K562 (cell line): ENCODE results near the gene PIKFYVE. TPM values are rescaled to one million over a fixed set of nuclear protein-coding genes. Genes with fewer than 3 reads are reported as not detected.

Experiments
- HNRNPL ChIP-seq: fragments of 200-400 bp; formaldehyde crosslinking; IDR thresholded peaks from 2 replicates; pipeline ENCODE4 v1.6.1; 2017; ENCODE audit warnings: low read depth, mild to moderate bottlenecking, low read length
- NONO ChIP-seq, 2 experiments: fragments of 200-400 bp in 1 of 2; fragments of 450-650 bp in 1 of 2; formaldehyde crosslinking in 1 of 2; IDR thresholded peaks; 2 replicates each; pipeline ENCODE4 v1.6.1; 2017; ENCODE audit warnings: low read depth in 2 of 2, mild to moderate bottlenecking in 2 of 2, moderate library complexity in 2 of 2, low read length in 1 of 2
- RAD21 ChIP-seq, 2 experiments: fragments of 250-450 bp in 1 of 2; fragments of 450-650 bp in 1 of 2; sonication (Bioruptor Pico) in 1 of 2; formaldehyde crosslinking in 1 of 2; IDR thresholded peaks in 1 of 2; conservative IDR thresholded peaks in 1 of 2; 2 replicates each; pipeline versions ENCODE4 v1.4.0 to v1.8.0; 2020 to 2022; ENCODE audit warnings: mild to moderate bottlenecking in 2 of 2, moderate library complexity in 1 of 2
- STAT5B ChIP-seq: fragments of 250-450 bp; sonication (Bioruptor Pico); IDR thresholded peaks from 2 replicates; pipeline ENCODE4 v1.8.0; 2021; ENCODE audit warnings: mild to moderate bottlenecking, inconsistent platforms
- TAF7 ChIP-seq: fragments of 450-650 bp; IDR thresholded peaks from 2 replicates; pipeline ENCODE4 v1.6.1; 2016; ENCODE audit warnings: missing genetic modification characterization, missing compliant biosample characterization
- XRCC4 ChIP-seq: IDR thresholded peaks from one replicate; pipeline ENCODE4 v1.6.1; 2011; ENCODE audit not compliant: insufficient read depth, insufficient read length; ENCODE audit errors: extremely low read depth
- ZBTB5 ChIP-seq: fragments of 450-650 bp; IDR thresholded peaks from 2 replicates; pipeline ENCODE4 v1.6.1; 2017; ENCODE audit warnings: antibody characterized with exemption
- ZNF239 ChIP-seq: fragments of 250-450 bp; sonication (Bioruptor Pico); IDR thresholded peaks from 2 replicates; pipeline ENCODE4 v1.4.0; 2020; ENCODE audit warnings: mild to moderate bottlenecking
- ZNF3 ChIP-seq: fragments of 250-450 bp; sonication (Bioruptor Pico); IDR thresholded peaks from 2 replicates; pipeline ENCODE4 v1.5.0; 2021; ENCODE audit warnings: mild to moderate bottlenecking, moderate library complexity
- ZNF407 ChIP-seq: fragments of 450-650 bp; IDR thresholded peaks from 2 replicates; pipeline ENCODE4 v1.6.1; 2016; ENCODE audit warnings: low read depth
- ZNF561 ChIP-seq: fragments of 450-650 bp; formaldehyde crosslinking; conservative IDR thresholded peaks from 2 replicates; pipeline ENCODE4 v1.4.0; 2020; ENCODE audit warnings: mild to moderate bottlenecking, moderate library complexity
- polyA plus RNA-seq, 8 experiments: library from polyadenylated mRNA; depleted of rRNA in 4 of 8; stranded (reverse) in 5 of 8; unstranded in 3 of 8; fragments of >200 nt; fragmentation: Nextera tagmentation in 2 of 8; fragmentation: Illumina TruSeq in 1 of 8; extraction: Ambion mirVana in 2 of 8; extraction: Trizol in 1 of 8; gene quantifications; 2 replicates each; pipeline versions ENCODE4 v1.2.1 to v1.2.3, GENCODE V29; 2011 to 2014; ENCODE audit warnings: inconsistent platforms in 1 of 8, missing spikeins in 1 of 8
- total RNA-seq, 7 experiments: library from RNA; depleted of rRNA in 6 of 7; stranded (reverse); fragments of >200 nt in 6 of 7; fragmentation: Illumina TruSeq in 2 of 7; extraction: Trizol in 2 of 7; gene quantifications; 2 replicates each; pipeline versions ENCODE4 v1.2.1 to v1.2.3, GENCODE V29; 2011 to 2021; ENCODE audit warnings: low replicate concordance in 1 of 7
- TF ChIP-seq, protein P1 (sequence below): fragments of 250-450 bp; sonication (Bioruptor Pico); IDR thresholded peaks from 2 replicates; pipeline ENCODE4 v1.8.0; 2022; ENCODE audit warnings: inconsistent platforms

The PIKFYVE gene
- total and polyA plus RNA-seq, 9 of the 15 experiments (the other 6 are each of a cell fraction or from before 2014, with no cell fraction given) = 3.6 to 25.6 (median 16.7) TPM

GRCh38 chr2:208254118-208254870 is 11.8 kb upstream of the PIKFYVE start (continued):
- TF ChIP-seq ZBTB5 (no peak), ZNF239 (CRISPR knock-in tag) (no peak), NONO (IDR thresholded peaks at IDR 0.05; ENCODE audit: low read depth in 2 of 2, low read length in 1 of 2) (no peak), XRCC4 (no peak), ZNF3 (CRISPR knock-in tag) (no peak), HNRNPL (no peak), ZNF407 (no peak; the same call in 1 of the 2 replicates), TAF7 (tag) (peak; percentile 62; the same call in 1 of the 2 replicates), RAD21 (CRISPR knock-in tag; conservative IDR thresholded peaks at IDR 0.05 in 1 of 2, IDR thresholded peaks at IDR 0.05 in 1 of 2) (peak; percentile 13 to 52; a peak in 2 of 4 replicates), ZNF561 (no peak), STAT5B (CRISPR knock-in tag) (no peak)
- TF ChIP-seq, protein P1, sequence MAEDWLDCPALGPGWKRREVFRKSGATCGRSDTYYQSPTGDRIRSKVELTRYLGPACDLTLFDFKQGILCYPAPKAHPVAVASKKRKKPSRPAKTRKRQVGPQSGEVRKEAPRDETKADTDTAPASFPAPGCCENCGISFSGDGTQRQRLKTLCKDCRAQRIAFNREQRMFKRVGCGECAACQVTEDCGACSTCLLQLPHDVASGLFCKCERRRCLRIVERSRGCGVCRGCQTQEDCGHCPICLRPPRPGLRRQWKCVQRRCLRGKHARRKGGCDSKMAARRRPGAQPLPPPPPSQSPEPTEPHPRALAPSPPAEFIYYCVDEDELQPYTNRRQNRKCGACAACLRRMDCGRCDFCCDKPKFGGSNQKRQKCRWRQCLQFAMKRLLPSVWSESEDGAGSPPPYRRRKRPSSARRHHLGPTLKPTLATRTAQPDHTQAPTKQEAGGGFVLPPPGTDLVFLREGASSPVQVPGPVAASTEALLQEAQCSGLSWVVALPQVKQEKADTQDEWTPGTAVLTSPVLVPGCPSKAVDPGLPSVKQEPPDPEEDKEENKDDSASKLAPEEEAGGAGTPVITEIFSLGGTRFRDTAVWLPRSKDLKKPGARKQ (CRISPR knock-in tag) = no peak
